GM12872 (cell line): ENCODE results near the gene OAF.

Experiments used
- CTCF ChIP-seq: IDR thresholded peaks from 3 replicates; pipeline ENCODE4 v1.5.1; 2011; ENCODE audit warnings: low read depth, mild to moderate bottlenecking, low read length, moderate library complexity; ENCODE audit not compliant: insufficient read depth

The OAF gene

DNA sequence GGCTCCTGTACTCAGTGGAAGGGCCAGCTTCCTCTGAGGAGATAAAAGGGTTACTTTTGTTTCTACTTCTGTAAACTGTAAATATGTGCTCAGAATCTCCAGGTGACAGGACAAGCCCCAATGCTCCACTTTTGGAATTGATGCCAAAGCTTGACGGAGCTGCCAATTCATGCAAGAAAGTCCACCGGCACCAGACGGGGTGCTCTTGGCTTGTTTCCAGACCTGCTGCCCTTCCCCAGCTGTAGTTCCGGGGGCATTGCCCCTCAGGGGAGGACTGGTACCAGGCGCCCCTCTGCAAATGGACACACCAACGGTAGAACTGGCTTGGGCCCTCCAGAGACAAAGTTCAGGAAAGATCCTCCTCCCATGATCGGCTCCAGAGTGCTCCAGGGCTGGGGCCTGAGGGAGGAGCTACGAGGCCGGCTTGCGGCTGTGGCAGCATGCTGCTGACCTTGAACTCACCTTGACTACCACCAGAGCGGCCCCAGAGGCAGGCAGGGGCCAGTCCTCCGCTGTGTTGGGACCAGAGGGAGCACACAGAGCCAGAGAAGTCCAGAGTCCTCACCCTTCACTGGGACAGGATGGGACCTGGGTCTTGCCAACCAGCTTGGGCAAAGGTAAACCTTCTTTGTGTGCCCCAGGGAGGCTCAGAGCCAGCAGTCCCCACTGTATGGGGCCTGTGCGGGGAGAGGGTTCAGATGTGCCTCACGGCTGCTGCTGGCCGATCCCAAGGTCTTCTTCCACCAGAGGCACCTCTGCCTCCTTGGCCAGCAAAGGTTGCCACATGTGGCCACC is 17.8 kb upstream of the OAF start:
- no peak for TF ChIP-seq CTCF

GRCh38 chr11:120194166-120194565 is 16.7 kb upstream of the OAF start:
- TF ChIP-seq CTCF, result no peak

DNA sequence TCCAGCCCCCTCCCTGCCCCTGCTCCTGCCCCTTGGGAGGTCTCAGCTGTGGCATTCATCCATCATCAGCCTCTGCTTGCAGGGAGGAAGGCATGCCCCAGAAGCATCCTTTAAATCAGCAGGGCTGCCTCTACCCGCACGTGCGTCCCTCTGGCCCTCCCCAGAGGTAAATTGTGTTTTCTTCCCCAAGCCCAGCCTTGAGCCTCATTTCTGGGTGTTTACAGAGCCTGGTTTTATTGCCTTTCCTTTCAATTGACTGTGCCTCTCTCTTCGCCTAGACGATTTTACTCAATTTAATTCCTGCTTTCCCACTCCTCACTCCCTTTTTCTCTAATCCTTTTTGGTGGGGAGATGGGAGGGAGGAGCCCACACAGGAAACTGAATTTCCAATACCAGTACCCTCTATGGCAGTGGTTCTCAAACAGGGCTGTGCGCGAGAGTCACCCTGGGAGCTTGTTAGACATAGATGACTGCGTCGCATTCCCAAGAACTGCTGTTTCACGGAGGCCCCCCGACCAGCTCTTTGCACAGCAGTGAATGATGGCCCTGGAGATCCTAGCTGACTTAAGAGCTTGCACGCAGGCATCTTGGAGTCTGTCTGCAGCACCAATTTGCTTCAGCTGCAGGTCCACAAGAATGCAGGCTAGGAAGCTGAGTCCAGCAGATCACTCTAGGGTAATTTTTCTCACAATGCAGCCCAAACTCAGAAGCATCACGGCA is 15.1 kb upstream of the OAF start:
- TF ChIP-seq CTCF, result no peak

DNA sequence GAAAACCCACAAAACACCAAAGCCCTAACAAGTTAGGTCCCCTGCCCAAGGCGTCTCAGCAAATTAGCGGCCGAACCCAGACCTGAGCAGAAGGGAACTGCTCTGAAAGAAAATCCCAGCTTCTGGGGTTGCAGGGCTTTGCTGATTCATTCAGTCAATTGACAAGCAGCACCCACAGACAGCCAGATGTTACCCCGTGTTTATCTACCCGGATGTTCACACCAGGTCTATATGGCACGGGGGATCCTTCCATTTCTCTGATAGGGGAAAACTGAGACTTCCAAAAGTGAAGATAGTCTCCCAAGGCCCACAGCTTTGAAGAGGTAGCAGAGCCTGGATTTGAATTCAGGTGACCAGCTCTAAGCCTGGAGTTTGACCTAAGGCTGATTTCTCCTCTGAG is 14.0 kb upstream of the OAF start:
- no peak for TF ChIP-seq CTCF

- no peak for TF ChIP-seq CTCF
Observed at GRCh38 chr11:120197251-120197891, 13.5 kb upstream of the OAF start.

DNA sequence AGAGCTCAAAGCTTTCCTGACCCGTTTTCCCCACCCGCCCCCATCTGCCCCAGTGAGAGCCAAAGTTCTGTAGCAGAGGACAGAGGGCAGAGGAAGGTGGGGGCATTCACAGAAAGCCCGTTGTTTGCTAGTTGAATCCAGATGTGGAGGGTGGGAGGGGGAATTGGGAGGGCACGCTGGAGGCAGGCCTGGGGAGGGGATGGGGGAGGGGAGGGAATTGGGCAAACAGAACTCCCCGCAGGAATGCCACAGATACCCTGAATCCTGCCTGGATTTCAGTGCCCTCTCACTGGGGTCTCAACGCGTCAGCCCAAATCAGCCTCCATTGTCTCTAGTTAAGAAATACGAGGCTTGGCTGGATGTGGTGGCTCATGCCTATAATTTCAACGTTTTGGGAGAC is 12.9 kb upstream of the OAF start:
- no peak for TF ChIP-seq CTCF

DNA sequence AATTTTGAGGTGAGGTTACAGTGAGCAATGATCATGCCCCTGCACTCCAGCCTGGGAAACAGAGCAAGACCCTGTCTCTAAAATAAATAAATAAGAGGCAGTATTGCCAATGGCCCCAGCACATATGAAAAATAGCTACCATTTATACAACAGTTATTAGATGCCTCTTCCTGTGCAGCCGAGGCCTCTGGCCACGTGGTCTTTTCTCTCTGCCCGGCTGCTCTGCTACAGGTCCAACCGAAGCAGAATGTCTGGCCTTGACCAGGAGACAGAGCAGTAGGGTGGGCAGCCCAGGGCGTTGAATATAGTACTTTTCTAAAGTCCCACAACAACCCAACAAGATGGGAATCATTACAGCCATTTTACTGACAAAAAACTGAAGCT is 12.4 kb upstream of the OAF start:
- TF ChIP-seq CTCF, result no peak
